ENCODE data around the gene GABRB3.

Gene GABRB3

GRCh38 chr15:26772154-26773066 lies at the start of gene GABRB3:
TSS of gene GABRB3 (minus strand) at chr15:26773066.
- DNase-seq (ENCODE audit: low read depth in 2 of 2): no peak

- DNase-seq (ENCODE audit: low read depth in 2 of 2): no peak
Measured at GRCh38 chr15:26807517-26808427, 34.9 kb upstream of the GABRB3 start.

GRCh38 chr15:26806574-26806973 lies 33.7 kb upstream of the GABRB3 start:
- DNase-seq (ENCODE audit: low read depth in 2 of 2): no peak

GRCh38 chr15:26806151-26806550 lies 33.3 kb upstream of the GABRB3 start:
- no peak for DNase-seq (ENCODE audit: low read depth in 2 of 2)

GRCh38 chr15:26805470-26805869 lies 32.6 kb upstream of the GABRB3 start:
- no peak for DNase-seq (ENCODE audit: low read depth in 2 of 2)

- DNase-seq (ENCODE audit: low read depth in 2 of 2): no peak
Measured at GRCh38 chr15:26804063-26804804, 31.4 kb upstream of the GABRB3 start.

GRCh38 chr15:26790118-26790517 lies 17.3 kb upstream of the GABRB3 start:
- DNase-seq (ENCODE audit: low read depth in 2 of 2): no peak

GRCh38 chr15:26781816-26782215 lies 8.9 kb upstream of the GABRB3 start:
- DNase-seq (ENCODE audit: low read depth in 2 of 2): no peak

- no peak for DNase-seq (ENCODE audit: low read depth in 2 of 2)
Measured at GRCh38 chr15:26773917-26774316, 1.1 kb upstream of the GABRB3 start.

- DNase-seq (ENCODE audit: low read depth in 2 of 2): no peak
Measured at GRCh38 chr15:26773067-26773877, 406 bp upstream of the GABRB3 start.

GRCh38 chr15:26771578-26772153 lies 1.2 kb downstream of the GABRB3 start:
- no peak for DNase-seq (ENCODE audit: low read depth in 2 of 2)

- DNase-seq (ENCODE audit: low read depth in 2 of 2): no peak
Measured at GRCh38 chr15:26771168-26771567, 1.7 kb downstream of the GABRB3 start.

- DNase-seq (ENCODE audit: low read depth in 2 of 2): no peak
Measured at GRCh38 chr15:26767169-26767670, 5.6 kb downstream of the GABRB3 start.

- no peak for DNase-seq (ENCODE audit: low read depth in 2 of 2)
Measured at GRCh38 chr15:26766262-26766661, 6.6 kb downstream of the GABRB3 start.

GRCh38 chr15:26759986-26760385 lies 12.9 kb downstream of the GABRB3 start:
- no peak for DNase-seq (ENCODE audit: low read depth in 2 of 2)

- no peak for DNase-seq (ENCODE audit: low read depth in 2 of 2)
Measured at GRCh38 chr15:26758079-26758478, 14.8 kb downstream of the GABRB3 start.

- no peak for DNase-seq (ENCODE audit: low read depth in 2 of 2)
Measured at GRCh38 chr15:26757141-26757540, 15.7 kb downstream of the GABRB3 start.

- no peak for DNase-seq (ENCODE audit: low read depth in 2 of 2)
Measured at GRCh38 chr15:26744894-26745293, 28.0 kb downstream of the GABRB3 start.

- DNase-seq (ENCODE audit: low read depth in 2 of 2): no peak
Measured at GRCh38 chr15:26739791-26740190, 33.1 kb downstream of the GABRB3 start.

- DNase-seq (ENCODE audit: low read depth in 2 of 2): no peak
Measured at GRCh38 chr15:26738996-26739395, 33.9 kb downstream of the GABRB3 start.

Data from stimulated activated CD8-positive, alpha-beta memory T cell treated with anti-CD3 and anti-CD28 coated beads, Interleukin-15, amount 100 ng/mL, for 48 hours (primary cell).